ENCODE data around the gene CCL4. TPM values are rescaled to one million over a fixed set of nuclear protein-coding genes. Genes with fewer than 3 reads are reported as not detected.
"Not testable (repeated sequence)": the region's sequence is repeated elsewhere in the genome, so short reads cannot be mapped to it uniquely, and the experiment has no call there.

Gene CCL4
- total RNA-seq = 1.2 TPM

- ATAC-seq = peak; percentile 58
These were observed at the start of gene CCL4 for GRCh38 chr17:36103401-36103975. Gene CCL4, plus strand, starts transcription at chr17:36103827. Its CDS starts 79 bp downstream, at chr17:36103906.

GRCh38 chr17:36055171-36055570 is 48.5 kb upstream of the CCL4 start:
- DNase-seq (ENCODE audit: low spot score) (no peak), ATAC-seq (no peak)

More at GRCh38 chr17:36103401-36103975, at the start of gene CCL4:
- not testable (repeated sequence) for DNase-seq (ENCODE audit: low spot score)

GRCh38 chr17:36055921-36056520 is 47.6 kb upstream of the CCL4 start:
- ATAC-seq (no peak), DNase-seq (ENCODE audit: low spot score) (no peak)

- ATAC-seq (no peak), DNase-seq (ENCODE audit: low spot score) (no peak)
These were observed 45.7 kb upstream of the CCL4 start for GRCh38 chr17:36057911-36058310.

GRCh38 chr17:36059406-36059805 is 44.2 kb upstream of the CCL4 start:
- DNase-seq (ENCODE audit: low spot score) = no peak
- ATAC-seq = no peak

- ATAC-seq (no peak), DNase-seq (ENCODE audit: low spot score) (no peak)
These were observed 42.8 kb upstream of the CCL4 start for GRCh38 chr17:36060816-36061215.

GRCh38 chr17:36063786-36064541 is 39.7 kb upstream of the CCL4 start, which contains the start of gene CCL18:
Gene CCL18, plus strand, starts transcription at chr17:36064272. Its CDS starts 71 bp downstream, at chr17:36064343.
- DNase-seq (ENCODE audit: low spot score) (no peak), ATAC-seq (no peak)

- ATAC-seq = no peak
- no peak for DNase-seq (ENCODE audit: low spot score)
These were observed 37.2 kb upstream of the CCL4 start for GRCh38 chr17:36066365-36066985.

- ATAC-seq (no peak), DNase-seq (ENCODE audit: low spot score) (no peak)
These were observed 35.1 kb upstream of the CCL4 start for GRCh38 chr17:36068524-36068923.

GRCh38 chr17:36069136-36069535 is 34.5 kb upstream of the CCL4 start:
- no peak for ATAC-seq
- DNase-seq (ENCODE audit: low spot score) = no peak

GRCh38 chr17:36070427-36070826 is 33.2 kb upstream of the CCL4 start:
- ATAC-seq = no peak
- DNase-seq (ENCODE audit: low spot score) = no peak

- ATAC-seq (no peak), DNase-seq (ENCODE audit: low spot score) (no peak)
These were observed 31.9 kb upstream of the CCL4 start for GRCh38 chr17:36071751-36072150.

- peak; percentile 99 for ATAC-seq
- peak; percentile 65 for DNase-seq (ENCODE audit: low spot score)
These were observed 31.1 kb upstream of the CCL4 start for GRCh38 chr17:36072431-36073121.

- DNase-seq (ENCODE audit: low spot score) (no peak), ATAC-seq (no peak)
These were observed 29.3 kb upstream of the CCL4 start for GRCh38 chr17:36074365-36074764.

- ATAC-seq; DNase-seq (ENCODE audit: low spot score): not testable (repeated sequence)
These were observed 21.8 kb upstream of the CCL4 start for GRCh38 chr17:36081681-36082471.

GRCh38 chr17:36082482-36083120 is 21.0 kb upstream of the CCL4 start:
- DNase-seq (ENCODE audit: low spot score) = not testable (repeated sequence)
- ATAC-seq = peak; percentile 12

- not testable (repeated sequence) for DNase-seq (ENCODE audit: low spot score); ATAC-seq
These were observed 19.9 kb upstream of the CCL4 start for GRCh38 chr17:36083691-36084090.

GRCh38 chr17:36085765-36086164 is 17.9 kb upstream of the CCL4 start:
- no peak for DNase-seq (ENCODE audit: low spot score)
- ATAC-seq = peak; percentile 78

GRCh38 chr17:36086791-36087190 is 16.8 kb upstream of the CCL4 start:
- no peak for ATAC-seq
- no peak for DNase-seq (ENCODE audit: low spot score)

GRCh38 chr17:36087471-36087870 is 16.2 kb upstream of the CCL4 start:
- ATAC-seq = peak; percentile 69
- not testable (repeated sequence) for DNase-seq (ENCODE audit: low spot score)

All from left lobe of liver (tissue), 2 donors.